Activated CD4-positive, alpha-beta memory T cell treated with anti-CD3 and anti-CD28 coated beads, Interleukin-2, amount 10 ng/mL, durations not matched to agents 7 days and 5 days (primary cell): Measurements from ENCODE around the gene CDH4. TPM values are rescaled to one million over a fixed set of nuclear protein-coding genes. Genes with fewer than 3 reads are reported as not detected.

ENCODE experiments used
- CTCF ChIA-PET: fragments of 350-600 bp; sonication (Branson Sonifier 250); formaldehyde crosslinking; loops from one replicate; lab custom pipeline; 2021; ENCODE audit warnings: antibody characterized with exemption, inconsistent platforms; lab: Charles Lee
- POLR2A ChIA-PET: fragments of 350-600 bp; sonication (Branson Sonifier 250); formaldehyde crosslinking; loops from one replicate; lab custom pipeline; 2021; ENCODE audit warnings: antibody characterized with exemption; lab: Charles Lee
- DNase-seq: peaks from one replicate; pipeline ENCODE4 v3.0.0-alpha.2; 2020
- H3K27ac Mint-ChIP-seq: one replicate; pipeline ENCODE4 v1.8.0; 2021; ENCODE audit warnings: mild to moderate bottlenecking, mixed read lengths
- H3K27me3 Mint-ChIP-seq: one replicate; pipeline ENCODE4 v1.8.0; 2021; ENCODE audit warnings: mixed read lengths
- H3K36me3 Mint-ChIP-seq: one replicate; pipeline ENCODE4 v1.8.0; 2021; ENCODE audit warnings: low read depth, mixed read lengths
- H3K4me1 Mint-ChIP-seq: one replicate; pipeline ENCODE4 v1.8.0; 2021; ENCODE audit warnings: mixed read lengths
- H3K4me3 Mint-ChIP-seq: one replicate; pipeline ENCODE4 v1.8.0; 2021; ENCODE audit warnings: mild to moderate bottlenecking, mixed read lengths
- H3K9me3 Mint-ChIP-seq: one replicate; pipeline ENCODE4 v1.8.0; 2021; ENCODE audit warnings: mixed read lengths
- total RNA-seq, 2 experiments: library from RNA; stranded (reverse); gene quantifications; one replicate each; pipeline ENCODE4 v1.2.3, GENCODE V29; 2021

Gene CDH4
- total RNA-seq, 2 experiments from 2014 or later, result 0.15 to 0.20 TPM

GRCh38 chr20:61279621-61280150 is 27.6 kb downstream of the CDH4 start:
- H3K36me3 Mint-ChIP-seq, result peaks cover 4% of the 10 kb centered on the region
- no peak for DNase-seq
- ChIA-PET POLR2A (no interaction called here), CTCF (no interaction called here)
- H3K27me3 Mint-ChIP-seq, result no peaks in the 10 kb centered on the region
- H3K4me3 Mint-ChIP-seq, result no peak overlapping the region
- no peak overlapping the region for H3K27ac Mint-ChIP-seq
- peaks cover 12% of the 10 kb centered on the region for H3K9me3 Mint-ChIP-seq
- no peaks in the 10 kb centered on the region for H3K4me1 Mint-ChIP-seq

- peaks cover 14% of the 10 kb centered on the region for H3K9me3 Mint-ChIP-seq
- no peaks in the 10 kb centered on the region for H3K27me3 Mint-ChIP-seq
- CTCF ChIA-PET, result no interaction called here
- peaks cover 4% of the 10 kb centered on the region for H3K36me3 Mint-ChIP-seq
- H3K4me1 Mint-ChIP-seq, result no peaks in the 10 kb centered on the region
- H3K4me3 Mint-ChIP-seq, result no peak overlapping the region
- POLR2A ChIA-PET, result no interaction called here
- no peak for DNase-seq
- H3K27ac Mint-ChIP-seq, result no peak overlapping the region
Measured at GRCh38 chr20:61280217-61280980, 28.3 kb downstream of the CDH4 start.

- ChIA-PET CTCF (no interaction called here), POLR2A (no interaction called here)
- no peak overlapping the region for H3K27ac Mint-ChIP-seq
- no peaks in the 10 kb centered on the region for H3K27me3 Mint-ChIP-seq
- H3K36me3 Mint-ChIP-seq, result peaks cover 4% of the 10 kb centered on the region
- H3K9me3 Mint-ChIP-seq, result peaks cover 16% of the 10 kb centered on the region
- no peak overlapping the region for H3K4me3 Mint-ChIP-seq
- H3K4me1 Mint-ChIP-seq, result no peaks in the 10 kb centered on the region
- no peak for DNase-seq
Measured at GRCh38 chr20:61281286-61281795, 29.3 kb downstream of the CDH4 start.

- peaks cover 16% of the 10 kb centered on the region for H3K9me3 Mint-ChIP-seq
Measured at GRCh38 chr20:61284752-61285151, 32.7 kb downstream of the CDH4 start.

GRCh38 chr20:61285152-61285645 is 33.1 kb downstream of the CDH4 start:
- POLR2A ChIA-PET, result no interaction called here
- no peaks in the 10 kb centered on the region for H3K27me3 Mint-ChIP-seq

More at GRCh38 chr20:61284752-61285151, 32.7 kb downstream of the CDH4 start:
- ChIA-PET POLR2A (no interaction called here), CTCF (no interaction called here)
- H3K27me3 Mint-ChIP-seq, result no peaks in the 10 kb centered on the region
- peaks cover 4% of the 10 kb centered on the region for H3K36me3 Mint-ChIP-seq
- no peaks in the 10 kb centered on the region for H3K4me1 Mint-ChIP-seq
- no peak for DNase-seq
- H3K27ac Mint-ChIP-seq, result no peak overlapping the region
- no peak overlapping the region for H3K4me3 Mint-ChIP-seq

GRCh38 chr20:61285691-61286090 is 33.6 kb downstream of the CDH4 start:
- Mint-ChIP-seq H3K27ac (no peak overlapping the region), H3K4me3 (no peak overlapping the region), H3K27me3 (no peaks in the 10 kb centered on the region), H3K9me3 (peaks cover 16% of the 10 kb centered on the region), H3K36me3 (peaks cover 4% of the 10 kb centered on the region), H3K4me1 (no peaks in the 10 kb centered on the region)
- POLR2A ChIA-PET, result no interaction called here
- DNase-seq, result no peak
- CTCF ChIA-PET, result no interaction called here

More at GRCh38 chr20:61285152-61285645, 33.1 kb downstream of the CDH4 start:
- peaks cover 16% of the 10 kb centered on the region for H3K9me3 Mint-ChIP-seq
- no peak for DNase-seq
- H3K4me3 Mint-ChIP-seq, result no peak overlapping the region
- no peaks in the 10 kb centered on the region for H3K4me1 Mint-ChIP-seq
- no peak overlapping the region for H3K27ac Mint-ChIP-seq
- H3K36me3 Mint-ChIP-seq, result peaks cover 4% of the 10 kb centered on the region
- CTCF ChIA-PET, result no interaction called here

- POLR2A ChIA-PET, result no interaction called here
- CTCF ChIA-PET, result no interaction called here
- no peak overlapping the region for H3K27ac Mint-ChIP-seq
- no peak overlapping the region for H3K4me3 Mint-ChIP-seq
- no peaks in the 10 kb centered on the region for H3K4me1 Mint-ChIP-seq
- DNase-seq, result no peak
- no peaks in the 10 kb centered on the region for H3K36me3 Mint-ChIP-seq
- H3K27me3 Mint-ChIP-seq, result no peaks in the 10 kb centered on the region
- peaks cover 14% of the 10 kb centered on the region for H3K9me3 Mint-ChIP-seq
Measured at GRCh38 chr20:61287583-61288275, 35.7 kb downstream of the CDH4 start.

GRCh38 chr20:61288331-61288784 is 36.3 kb downstream of the CDH4 start:
- Mint-ChIP-seq H3K36me3 (no peaks in the 10 kb centered on the region), H3K4me1 (no peaks in the 10 kb centered on the region), H3K9me3 (peaks cover 14% of the 10 kb centered on the region), H3K27me3 (no peaks in the 10 kb centered on the region), H3K27ac (no peak overlapping the region), H3K4me3 (no peak overlapping the region)
- ChIA-PET CTCF (no interaction called here), POLR2A (no interaction called here)
- DNase-seq, result no peak

GRCh38 chr20:61289166-61289565 is 37.1 kb downstream of the CDH4 start:
- no peaks in the 10 kb centered on the region for H3K4me1 Mint-ChIP-seq
- ChIA-PET POLR2A (no interaction called here), CTCF (no interaction called here)
- no peaks in the 10 kb centered on the region for H3K36me3 Mint-ChIP-seq
- no peaks in the 10 kb centered on the region for H3K27me3 Mint-ChIP-seq
- no peak for DNase-seq
- no peak overlapping the region for H3K4me3 Mint-ChIP-seq
- peaks cover 12% of the 10 kb centered on the region for H3K9me3 Mint-ChIP-seq
- no peak overlapping the region for H3K27ac Mint-ChIP-seq

- H3K27ac Mint-ChIP-seq, result no peak overlapping the region
- no peaks in the 10 kb centered on the region for H3K36me3 Mint-ChIP-seq
- ChIA-PET CTCF (no interaction called here), POLR2A (no interaction called here)
- DNase-seq, result no peak
- H3K27me3 Mint-ChIP-seq, result no peaks in the 10 kb centered on the region
- H3K4me3 Mint-ChIP-seq, result no peak overlapping the region
- no peaks in the 10 kb centered on the region for H3K4me1 Mint-ChIP-seq
- peaks cover 6% of the 10 kb centered on the region for H3K9me3 Mint-ChIP-seq
Measured at GRCh38 chr20:61290721-61291120, 38.7 kb downstream of the CDH4 start.

- H3K27ac Mint-ChIP-seq, result no peak overlapping the region
- ChIA-PET POLR2A (no interaction called here), CTCF (no interaction called here)
- no peaks in the 10 kb centered on the region for H3K27me3 Mint-ChIP-seq
- peaks cover 4% of the 10 kb centered on the region for H3K9me3 Mint-ChIP-seq
- DNase-seq, result no peak
- H3K4me3 Mint-ChIP-seq, result no peak overlapping the region
- no peaks in the 10 kb centered on the region for H3K36me3 Mint-ChIP-seq
- no peaks in the 10 kb centered on the region for H3K4me1 Mint-ChIP-seq
Measured at GRCh38 chr20:61291166-61291829, 39.2 kb downstream of the CDH4 start.

GRCh38 chr20:61292391-61292790 is 40.3 kb downstream of the CDH4 start:
- Mint-ChIP-seq H3K9me3 (peaks cover 4% of the 10 kb centered on the region), H3K4me1 (no peaks in the 10 kb centered on the region), H3K36me3 (no peaks in the 10 kb centered on the region), H3K27me3 (no peaks in the 10 kb centered on the region), H3K27ac (no peak overlapping the region), H3K4me3 (no peak overlapping the region)
- ChIA-PET CTCF (no interaction called here), POLR2A (no interaction called here)
- DNase-seq, result no peak
